ENCODE results near the gene EVC2. TPM values are rescaled to one million over a fixed set of nuclear protein-coding genes. Genes with fewer than 3 reads are reported as not detected.

Gene EVC2
- total and polyA plus RNA-seq, 9 of the 15 experiments (the other 6 are each of a cell fraction or from before 2014, with no cell fraction given), result 0.03 to 0.55 (median 0.38) TPM; not detected in 1

DNA sequence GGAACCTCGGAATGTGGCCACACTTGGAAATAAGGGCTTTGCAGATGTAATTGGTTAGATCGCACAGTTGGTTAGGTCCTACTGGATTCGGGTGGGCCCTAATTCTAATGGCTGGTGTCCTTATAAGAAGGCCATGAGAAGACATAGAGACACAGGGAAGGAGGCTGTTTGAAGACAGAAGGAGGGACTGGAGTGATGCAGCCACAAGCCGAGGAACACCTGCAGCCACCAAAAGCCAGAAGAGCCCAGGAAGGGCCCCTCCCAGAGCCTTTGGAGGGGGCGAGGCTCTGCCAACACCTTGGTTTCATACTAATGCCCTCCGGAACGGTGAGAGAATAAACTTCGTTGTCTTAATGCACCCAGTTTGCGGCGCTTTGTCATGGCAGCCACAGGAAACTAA lies 49.6 kb upstream of the EVC2 start:
- WGBS (ENCODE audit: insufficient coverage, low coverage, missing lambda C conversion rate), result 14% methylated on average over 10 of the region's 10 CpGs
- H3K79me2 ChIP-seq (ENCODE audit: control insufficient read depth, insufficient read depth, low read length), result no peaks in the 10 kb centered on the region

More for the DNA sequence above, 49.6 kb upstream of the EVC2 start:
- no TSS peak for BruUV-seq (replicated peaks)
- Histone ChIP-seq H3K36me3 (ENCODE audit: control insufficient read depth, insufficient read depth, low read length) (no peaks in the 10 kb centered on the region), H3K9me1 (ENCODE audit: control insufficient read depth, insufficient read depth, low read length) (no peaks in the 10 kb centered on the region), H3K27me3 (ENCODE audit: control insufficient read depth in 2 of 2, insufficient read depth in 2 of 2, low read length in 2 of 2) (peaks cover 0 to 10% of the 10 kb centered on the region in 2 experiments; a peak in 1 of 5 replicates), H4K20me1 (replicated peaks; ENCODE audit: control insufficient read depth, insufficient read depth, low read length) (no peaks in the 10 kb centered on the region; the same call in 1 of the 2 replicates), H3K9me3 (replicated peaks; ENCODE audit: control insufficient read depth, insufficient read depth, low read depth, low read length) (no peaks in the 10 kb centered on the region), H3K4me2 (ENCODE audit: insufficient read depth, low read length) (no peak overlapping the region), H2AFZ (ENCODE audit: low read depth, low read length) (no peak overlapping the region), H3K4me1 (replicated peaks in 1 of 2; ENCODE audit: control insufficient read depth in 2 of 2, insufficient read depth in 2 of 2, low read length in 2 of 2) (peaks cover 0 to 6% of the 10 kb centered on the region in 2 experiments; a peak in 2 of 5 replicates), H3K27ac (ENCODE audit: extremely low read depth, low read depth, low read length) (no peak overlapping the region), H3K4me3 (no peak overlapping the region), H3K9ac (ENCODE audit: insufficient read depth in 1 of 2, low read depth in 2 of 2, low read length in 2 of 2) (no peak overlapping the region)
- no peak for DNase-seq (ENCODE audit: extremely low read depth in 1 of 4, low spot score in 3 of 4)
- TF ChIP-seq, protein P1, sequence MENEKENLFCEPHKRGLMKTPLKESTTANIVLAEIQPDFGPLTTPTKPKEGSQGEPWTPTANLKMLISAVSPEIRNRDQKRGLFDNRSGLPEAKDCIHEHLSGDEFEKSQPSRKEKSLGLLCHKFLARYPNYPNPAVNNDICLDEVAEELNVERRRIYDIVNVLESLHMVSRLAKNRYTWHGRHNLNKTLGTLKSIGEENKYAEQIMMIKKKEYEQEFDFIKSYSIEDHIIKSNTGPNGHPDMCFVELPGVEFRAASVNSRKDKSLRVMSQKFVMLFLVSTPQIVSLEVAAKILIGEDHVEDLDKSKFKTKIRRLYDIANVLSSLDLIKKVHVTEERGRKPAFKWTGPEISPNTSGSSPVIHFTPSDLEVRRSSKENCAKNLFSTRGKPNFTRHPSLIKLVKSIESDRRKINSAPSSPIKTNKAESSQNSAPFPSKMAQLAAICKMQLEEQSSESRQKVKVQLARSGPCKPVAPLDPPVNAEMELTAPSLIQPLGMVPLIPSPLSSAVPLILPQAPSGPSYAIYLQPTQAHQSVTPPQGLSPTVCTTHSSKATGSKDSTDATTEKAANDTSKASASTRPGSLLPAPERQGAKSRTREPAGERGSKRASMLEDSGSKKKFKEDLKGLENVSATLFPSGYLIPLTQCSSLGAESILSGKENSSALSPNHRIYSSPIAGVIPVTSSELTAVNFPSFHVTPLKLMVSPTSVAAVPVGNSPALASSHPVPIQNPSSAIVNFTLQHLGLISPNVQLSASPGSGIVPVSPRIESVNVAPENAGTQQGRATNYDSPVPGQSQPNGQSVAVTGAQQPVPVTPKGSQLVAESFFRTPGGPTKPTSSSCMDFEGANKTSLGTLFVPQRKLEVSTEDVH (IDR thresholded peaks at IDR 0.05; ENCODE audit: low read depth, partially characterized antibody), result no peak
- TF ChIP-seq CSDE1 (IDR thresholded peaks at IDR 0.05), result no peak
- no peak for TF ChIP-seq ARHGAP35 (IDR thresholded peaks at IDR 0.05; ENCODE audit: partially characterized antibody)
- no peak for TF ChIP-seq ZC3H8 (IDR thresholded peaks at IDR 0.05)
- TF ChIP-seq, protein P2, sequence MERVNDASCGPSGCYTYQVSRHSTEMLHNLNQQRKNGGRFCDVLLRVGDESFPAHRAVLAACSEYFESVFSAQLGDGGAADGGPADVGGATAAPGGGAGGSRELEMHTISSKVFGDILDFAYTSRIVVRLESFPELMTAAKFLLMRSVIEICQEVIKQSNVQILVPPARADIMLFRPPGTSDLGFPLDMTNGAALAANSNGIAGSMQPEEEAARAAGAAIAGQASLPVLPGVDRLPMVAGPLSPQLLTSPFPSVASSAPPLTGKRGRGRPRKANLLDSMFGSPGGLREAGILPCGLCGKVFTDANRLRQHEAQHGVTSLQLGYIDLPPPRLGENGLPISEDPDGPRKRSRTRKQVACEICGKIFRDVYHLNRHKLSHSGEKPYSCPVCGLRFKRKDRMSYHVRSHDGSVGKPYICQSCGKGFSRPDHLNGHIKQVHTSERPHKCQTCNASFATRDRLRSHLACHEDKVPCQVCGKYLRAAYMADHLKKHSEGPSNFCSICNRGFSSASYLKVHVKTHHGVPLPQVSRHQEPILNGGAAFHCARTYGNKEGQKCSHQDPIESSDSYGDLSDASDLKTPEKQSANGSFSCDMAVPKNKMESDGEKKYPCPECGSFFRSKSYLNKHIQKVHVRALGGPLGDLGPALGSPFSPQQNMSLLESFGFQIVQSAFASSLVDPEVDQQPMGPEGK (CRISPR knock-in tag; IDR thresholded peaks at IDR 0.05; ENCODE audit: borderline replicate concordance), result no peak
- no peak for TF ChIP-seq BRF1 (IDR thresholded peaks at IDR 0.05; ENCODE audit: borderline replicate concordance, extremely low read depth, insufficient read length)
- TF ChIP-seq ZNF77 (CRISPR knock-in tag; IDR thresholded peaks at IDR 0.05), result no peak
- no peak for TF ChIP-seq NR2C1 (IDR thresholded peaks at IDR 0.05)
- TF ChIP-seq NR2C1 (tag; IDR thresholded peaks at IDR 0.05), result no peak
- TF ChIP-seq MEIS2 (IDR thresholded peaks at IDR 0.05; ENCODE audit: partially characterized antibody), result no peak
- TF ChIP-seq, protein P3, sequence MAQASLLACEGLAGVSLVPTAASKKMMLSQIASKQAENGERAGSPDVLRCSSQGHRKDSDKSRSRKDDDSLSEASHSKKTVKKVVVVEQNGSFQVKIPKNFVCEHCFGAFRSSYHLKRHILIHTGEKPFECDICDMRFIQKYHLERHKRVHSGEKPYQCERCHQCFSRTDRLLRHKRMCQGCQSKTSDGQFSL (CRISPR knock-in tag; IDR thresholded peaks at IDR 0.05), result no peak
- TF ChIP-seq, protein P3 (tag; IDR thresholded peaks at IDR 0.05), result no peak
- ChIA-PET POLR2A (interaction anchor here (0.7 kb wide), 1 partner anchor 364 kb away, joined by 3 read pairs; no protein-coding TSS in a partner anchor), CTCF (ENCODE audit: low intra/inter-chr PET ratio) (no interaction called here)
- FAIRE-seq, result no peak
- no peak for ATAC-seq
- in situ Hi-C loops (cut with MboI), result no loop called here
- intact Hi-C loops (cut with micrococcal nuclease), result no loop called here
